ENCODE results near the gene MMP15. TPM values are rescaled to one million over a fixed set of nuclear protein-coding genes. Genes with fewer than 3 reads are reported as not detected.

MMP15 gene
- total and polyA plus RNA-seq, 9 donors: 0.86 to 6.7 (median 2.6) TPM

GRCh38 chr16:57994778-57995177 is 30.8 kb upstream of the MMP15 start:
- Histone ChIP-seq H3K27ac (no peak overlapping the region), H3K36me3 (no peaks in the 10 kb centered on the region), H3K9me3 (no peaks in the 10 kb centered on the region), H3K4me3 (no peak overlapping the region), H3K27me3 (no peaks in the 10 kb centered on the region), H3K4me1 (ENCODE audit: insufficient read depth) (peaks cover 3% of the 10 kb centered on the region)
- DNase-seq: no peak
- no peak for TF ChIP-seq CTCF (IDR thresholded peaks at IDR 0.05)
- no peak for TF ChIP-seq EP300 (IDR thresholded peaks at IDR 0.05)
- TF ChIP-seq POLR2A (IDR thresholded peaks at IDR 0.05): no peak
- intact Hi-C loops (cut with DNase I): loop anchor here in 3 of 4 donors (5.0 to 10.0 kb wide), 5 partner anchors 82 to 420 kb away; no protein-coding TSS in a partner anchor
- 35 to 42% (median 38%) methylated on average over 4 of the region's 4 CpGs for WGBS, 3 donors

GRCh38 chr16:57995721-57996405 is 29.7 kb upstream of the MMP15 start:
- H3K27me3 ChIP-seq: no peaks in the 10 kb centered on the region
- WGBS, 3 donors: 85 to 91% (median 88%) methylated on average over 18 of the region's 18 CpGs
- no peak for DNase-seq
- no peaks in the 10 kb centered on the region for H3K9me3 ChIP-seq
- no peak overlapping the region for H3K4me3 ChIP-seq
- no peak overlapping the region for H3K27ac ChIP-seq
- no peak for TF ChIP-seq CTCF (IDR thresholded peaks at IDR 0.05)
- no peak for TF ChIP-seq EP300 (IDR thresholded peaks at IDR 0.05)
- no peak for TF ChIP-seq POLR2A (IDR thresholded peaks at IDR 0.05)
- H3K4me1 ChIP-seq (ENCODE audit: insufficient read depth): peaks cover 4% of the 10 kb centered on the region
- intact Hi-C loops (cut with DNase I): loop anchor here in 3 of 4 donors (5.0 to 10.0 kb wide), 5 partner anchors 84 to 421 kb away; no protein-coding TSS in a partner anchor
- no peaks in the 10 kb centered on the region for H3K36me3 ChIP-seq

GRCh38 chr16:57996406-57997175 is 29.0 kb upstream of the MMP15 start:
- Histone ChIP-seq H3K4me3 (no peak overlapping the region), H3K9me3 (no peaks in the 10 kb centered on the region), H3K4me1 (ENCODE audit: insufficient read depth) (peaks cover 4% of the 10 kb centered on the region), H3K27ac (no peak overlapping the region), H3K27me3 (no peaks in the 10 kb centered on the region), H3K36me3 (no peaks in the 10 kb centered on the region)
- intact Hi-C loops (cut with DNase I): loop anchor here in 3 of 4 donors (5.0 to 10.0 kb wide), 5 partner anchors 84 to 422 kb away; no protein-coding TSS in a partner anchor
- TF ChIP-seq CTCF (IDR thresholded peaks at IDR 0.05): no peak
- no peak for TF ChIP-seq POLR2A (IDR thresholded peaks at IDR 0.05)
- no peak for TF ChIP-seq EP300 (IDR thresholded peaks at IDR 0.05)
- no peak for DNase-seq
- WGBS, 3 donors: 94 to 96% (median 95%) methylated on average over 61 to 62 of the region's 62 CpGs

GRCh38 chr16:57997176-57997527 is 28.4 kb upstream of the MMP15 start:
- Histone ChIP-seq H3K9me3 (no peaks in the 10 kb centered on the region), H3K4me1 (ENCODE audit: insufficient read depth) (peaks cover 4% of the 10 kb centered on the region), H3K27me3 (no peaks in the 10 kb centered on the region), H3K27ac (no peak overlapping the region), H3K4me3 (no peak overlapping the region), H3K36me3 (no peaks in the 10 kb centered on the region)
- no peak for DNase-seq
- TF ChIP-seq POLR2A (IDR thresholded peaks at IDR 0.05): no peak
- no peak for TF ChIP-seq EP300 (IDR thresholded peaks at IDR 0.05)
- TF ChIP-seq CTCF (IDR thresholded peaks at IDR 0.05): no peak
- intact Hi-C loops (cut with DNase I): loop anchor here in 3 of 4 donors (5.0 to 10.0 kb wide), 5 partner anchors 85 to 422 kb away; no protein-coding TSS in a partner anchor
- 95 to 97% (median 96%) methylated on average over 27 to 35 of the region's 35 CpGs for WGBS, 3 donors
